CD4-positive, alpha-beta T cell (primary cell): ENCODE measurements around the gene RAB34. TPM values are rescaled to one million over a fixed set of nuclear protein-coding genes. Genes with fewer than 3 reads are reported as not detected.
A peak's percentile ranks its signal among the peaks of the same experiment; 100 is the strongest.
"Not testable (repeated sequence)": the region's sequence is repeated elsewhere in the genome, so short reads cannot be mapped to it uniquely, and the experiment has no call there.

ENCODE experiments used
- ATAC-seq: fragments of 200-7000 bp; cut with Tn5 transposase; one replicate; pipeline ENCODE4 v1.10.0; 2022; ENCODE audit warnings: mild to moderate bottlenecking; ENCODE audit not compliant: poor library complexity
- CTCF ChIA-PET: fragments of 350-600 bp; sonication (Branson Sonifier 250); formaldehyde crosslinking; loops from one replicate; lab custom pipeline; 2021; ENCODE audit warnings: antibody characterized with exemption, inconsistent platforms; lab: Charles Lee
- POLR2A ChIA-PET: fragments of 350-600 bp; sonication (Branson Sonifier 250); formaldehyde crosslinking; loops from one replicate; lab custom pipeline; 2021; ENCODE audit warnings: antibody characterized with exemption, inconsistent platforms; lab: Charles Lee
- DNase-seq, 14 experiments: peaks; one replicate each; pipeline ENCODE4 v3.0.0-alpha.2; 2013 to 2020; ENCODE audit warnings: mixed read lengths in 2 of 14
- H3K27ac ChIP-seq, 2 donors: one replicate each; pipeline versions ENCODE4 v1.5.1 to v1.7.0; 2013; ENCODE audit warnings: low read length in 2 of 2, low read depth in 1 of 2, mild to moderate bottlenecking in 1 of 2
- H3K27me3 ChIP-seq, 2 experiments: 1 replicate in 1 of 2; 2 replicates in 1 of 2; pipeline versions ENCODE4 v1.6.1 to v1.7.0; 2013; ENCODE audit warnings: low read length in 2 of 2, control low read depth in 1 of 2, mild to moderate bottlenecking in 1 of 2, moderate library complexity in 1 of 2; ENCODE audit not compliant: insufficient read depth in 2 of 2, control insufficient read depth in 1 of 2
- H3K36me3 ChIP-seq: one replicate; pipeline ENCODE4 v1.6.1; 2013; ENCODE audit warnings: low read length, control low read depth; ENCODE audit not compliant: insufficient read depth
- H3K4me1 ChIP-seq: one replicate; pipeline ENCODE4 v1.6.1; 2013; ENCODE audit warnings: low read length, control low read depth; ENCODE audit not compliant: insufficient read depth
- H3K4me3 ChIP-seq: one replicate; pipeline ENCODE4 v1.5.1; 2013; ENCODE audit warnings: mild to moderate bottlenecking, low read length, moderate library complexity
- H3K9me3 ChIP-seq, 2 experiments: 1 replicate in 1 of 2; 2 replicates in 1 of 2; pipeline versions ENCODE4 v1.6.1 to v1.7.0; 2013; ENCODE audit warnings: low read length in 2 of 2, mild to moderate bottlenecking in 2 of 2, control low read depth in 1 of 2, moderate library complexity in 1 of 2; ENCODE audit not compliant: control insufficient read depth in 1 of 2, insufficient read depth in 1 of 2
- H3K27ac Mint-ChIP-seq: one replicate; pipeline ENCODE4 v1.8.0; 2020; ENCODE audit warnings: mixed read lengths
- H3K27me3 Mint-ChIP-seq: one replicate; pipeline ENCODE4 v1.8.0; 2021; ENCODE audit warnings: mixed read lengths
- H3K36me3 Mint-ChIP-seq: one replicate; pipeline ENCODE4 v1.8.0; 2021; ENCODE audit warnings: low read depth, mixed read lengths
- H3K4me1 Mint-ChIP-seq: one replicate; pipeline ENCODE4 v1.8.0; 2021; ENCODE audit warnings: low read depth, mixed read lengths
- H3K4me3 Mint-ChIP-seq: one replicate; pipeline ENCODE4 v1.8.0; 2020; ENCODE audit warnings: mild to moderate bottlenecking, mixed read lengths
- H3K9me3 Mint-ChIP-seq: one replicate; pipeline ENCODE4 v1.8.0; 2020; ENCODE audit warnings: mixed read lengths
- intact Hi-C, 2 experiments: fragments of 100-400 bp; cut with DNase I in 1 of 2; cut with micrococcal nuclease in 1 of 2; formaldehyde crosslinking; loops; one replicate each; pipeline versions ENCODE4 v1.15.1 to v1.9.0; 2023 to 2025; cut with DNase I, micrococcal nuclease
- total RNA-seq, 174 experiments: library from RNA in 2 of 174; stranded (reverse) in 2 of 174; gene quantifications; one replicate each; pipeline ENCODE4 v1.2.3 and lab custom pipeline; 2021 to 2026
- TF ChIP-seq, protein P1 (sequence below): fragments of 200-600 bp; IDR thresholded peaks from one replicate; pipeline ENCODE4 v1.8.0; 2022; ENCODE audit warnings: antibody characterized with exemption, mild to moderate bottlenecking

The RAB34 gene
- total RNA-seq, 2 experiments from 2014 or later, result 20.7 to 21.3 TPM

DNA sequence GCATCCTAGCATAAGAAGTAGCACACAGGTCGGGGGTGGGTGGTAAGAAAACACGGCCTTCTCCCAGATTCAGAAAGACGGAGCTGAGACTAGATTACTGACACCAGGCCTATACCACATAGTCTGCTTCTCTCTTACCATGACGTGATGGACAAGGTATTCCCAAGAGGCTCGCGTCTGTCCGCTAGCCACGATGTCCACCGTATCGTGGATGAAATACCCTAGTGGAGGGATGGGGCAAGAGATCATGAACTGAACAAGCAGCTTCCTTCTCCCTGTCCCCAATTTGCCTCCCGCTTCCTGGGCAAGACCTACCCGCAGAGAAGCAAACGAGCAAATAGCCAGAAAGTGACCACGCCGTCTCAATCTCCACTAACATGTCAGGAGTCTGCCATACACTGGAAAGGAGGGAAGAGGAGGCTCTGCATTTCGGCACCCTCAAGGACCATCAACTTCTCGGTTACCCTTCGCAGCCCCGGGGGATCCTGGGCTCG is 7.5 kb upstream of the RAB34 start:
- intact Hi-C loops, result loop anchor here (2.0 to 5.0 kb wide), 6 partner anchors 37 to 392 kb away; partner anchors contain the start of gene BLTP2 (in 1 of the 2)
- TF ChIP-seq, protein P1, sequence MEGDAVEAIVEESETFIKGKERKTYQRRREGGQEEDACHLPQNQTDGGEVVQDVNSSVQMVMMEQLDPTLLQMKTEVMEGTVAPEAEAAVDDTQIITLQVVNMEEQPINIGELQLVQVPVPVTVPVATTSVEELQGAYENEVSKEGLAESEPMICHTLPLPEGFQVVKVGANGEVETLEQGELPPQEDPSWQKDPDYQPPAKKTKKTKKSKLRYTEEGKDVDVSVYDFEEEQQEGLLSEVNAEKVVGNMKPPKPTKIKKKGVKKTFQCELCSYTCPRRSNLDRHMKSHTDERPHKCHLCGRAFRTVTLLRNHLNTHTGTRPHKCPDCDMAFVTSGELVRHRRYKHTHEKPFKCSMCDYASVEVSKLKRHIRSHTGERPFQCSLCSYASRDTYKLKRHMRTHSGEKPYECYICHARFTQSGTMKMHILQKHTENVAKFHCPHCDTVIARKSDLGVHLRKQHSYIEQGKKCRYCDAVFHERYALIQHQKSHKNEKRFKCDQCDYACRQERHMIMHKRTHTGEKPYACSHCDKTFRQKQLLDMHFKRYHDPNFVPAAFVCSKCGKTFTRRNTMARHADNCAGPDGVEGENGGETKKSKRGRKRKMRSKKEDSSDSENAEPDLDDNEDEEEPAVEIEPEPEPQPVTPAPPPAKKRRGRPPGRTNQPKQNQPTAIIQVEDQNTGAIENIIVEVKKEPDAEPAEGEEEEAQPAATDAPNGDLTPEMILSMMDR, result no peak
- H3K9me3 ChIP-seq, result no peaks in the 10 kb centered on the region
- Mint-ChIP-seq H3K4me3 (peak overlapping the region; percentile 86), H3K27ac (peak overlapping the region; percentile 67), H3K9me3 (no peaks in the 10 kb centered on the region), H3K36me3 (peaks cover 64% of the 10 kb centered on the region), H3K27me3 (no peaks in the 10 kb centered on the region), H3K4me1 (peaks cover 76% of the 10 kb centered on the region)
- peaks cover 47% of the 10 kb centered on the region for H3K36me3 ChIP-seq
- ATAC-seq (no peak), DNase-seq (peak in 1 of 14 experiments; percentile 43)
- peak overlapping the region; percentile 75 for H3K4me3 ChIP-seq
- H3K27me3 ChIP-seq, result no peaks in the 10 kb centered on the region
- no peak overlapping the region for H3K27ac ChIP-seq
- H3K4me1 ChIP-seq, result peaks cover 79% of the 10 kb centered on the region
- POLR2A ChIA-PET, result interaction anchor here (0.8 to 6.5 kb wide), 5 partner anchors 14 to 226 kb away, joined by 3 to 149 read pairs (median 19); partner anchors contain the start of genes BLTP2, PHF12 and PROCA1
- CTCF ChIA-PET, result interaction anchor here (4.4 to 10.8 kb wide), 3 partner anchors 15 to 38 kb away, joined by 24 to 373 read pairs (median 70); partner anchors contain the start of genes PROCA1 and TRAF4

DNA sequence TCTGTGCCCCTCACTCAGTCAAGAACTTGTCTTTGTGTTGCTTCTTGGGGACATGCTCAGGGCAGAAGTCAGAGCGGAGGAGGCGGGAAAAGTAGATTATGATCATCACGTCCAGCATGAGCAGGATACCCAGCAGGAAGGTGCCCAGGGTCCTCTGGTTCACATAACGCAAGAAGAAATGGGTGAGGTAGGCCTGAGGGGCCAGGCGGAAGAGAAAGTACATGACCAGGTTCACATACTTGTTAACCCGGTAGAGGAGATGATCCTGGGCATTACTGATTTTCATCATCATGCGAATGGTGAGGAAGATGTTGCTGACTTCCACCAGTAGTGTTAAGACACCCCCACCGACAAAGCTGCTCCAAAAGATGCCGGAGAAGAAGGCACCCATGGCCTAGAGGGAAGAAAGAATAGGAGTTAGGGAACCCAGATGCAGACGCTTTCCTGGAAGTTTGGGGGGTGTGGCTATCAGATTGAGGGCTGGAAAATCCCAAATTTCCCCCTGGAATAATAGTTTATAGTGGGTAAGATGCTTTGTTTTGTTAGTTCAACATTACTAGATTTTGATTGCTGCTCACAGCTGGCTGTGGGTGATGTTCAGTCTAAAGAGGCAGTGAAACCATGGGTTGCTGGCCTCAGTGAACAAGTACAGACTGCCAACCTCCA is 7.0 kb upstream of the RAB34 start:
- no peaks in the 10 kb centered on the region for H3K27me3 ChIP-seq
- peaks cover 82% of the 10 kb centered on the region for H3K4me1 ChIP-seq
- intact Hi-C loops, result loop anchor here (2.0 to 5.0 kb wide), 6 partner anchors 38 to 393 kb away; partner anchors contain the start of gene BLTP2 (in 1 of the 2)
- H3K36me3 Mint-ChIP-seq, result peaks cover 70% of the 10 kb centered on the region
- no peak for ATAC-seq
- peak overlapping the region; percentile 86 for H3K4me3 Mint-ChIP-seq
- peaks cover 47% of the 10 kb centered on the region for H3K36me3 ChIP-seq
- peak overlapping the region in 1 of 2 donors; percentile 35 for H3K27ac ChIP-seq
- H3K4me3 ChIP-seq, result no peak overlapping the region
- H3K27ac Mint-ChIP-seq, result peak overlapping the region; percentile 67
- no peak for DNase-seq
- CTCF ChIA-PET, result interaction anchor here (4.4 to 10.8 kb wide), 3 partner anchors 14 to 38 kb away, joined by 24 to 373 read pairs (median 70); partner anchors contain the start of genes PROCA1 and TRAF4
- H3K9me3 ChIP-seq, result no peaks in the 10 kb centered on the region
- peaks cover 78% of the 10 kb centered on the region for H3K4me1 Mint-ChIP-seq
- TF ChIP-seq, protein P1, result no peak
- no peaks in the 10 kb centered on the region for H3K9me3 Mint-ChIP-seq
- POLR2A ChIA-PET, result interaction anchor here (0.8 to 6.5 kb wide), 3 partner anchors 13 to 227 kb away, joined by 3 to 149 read pairs (median 58); partner anchors contain the start of genes PHF12 and PROCA1
- no peaks in the 10 kb centered on the region for H3K27me3 Mint-ChIP-seq

DNA sequence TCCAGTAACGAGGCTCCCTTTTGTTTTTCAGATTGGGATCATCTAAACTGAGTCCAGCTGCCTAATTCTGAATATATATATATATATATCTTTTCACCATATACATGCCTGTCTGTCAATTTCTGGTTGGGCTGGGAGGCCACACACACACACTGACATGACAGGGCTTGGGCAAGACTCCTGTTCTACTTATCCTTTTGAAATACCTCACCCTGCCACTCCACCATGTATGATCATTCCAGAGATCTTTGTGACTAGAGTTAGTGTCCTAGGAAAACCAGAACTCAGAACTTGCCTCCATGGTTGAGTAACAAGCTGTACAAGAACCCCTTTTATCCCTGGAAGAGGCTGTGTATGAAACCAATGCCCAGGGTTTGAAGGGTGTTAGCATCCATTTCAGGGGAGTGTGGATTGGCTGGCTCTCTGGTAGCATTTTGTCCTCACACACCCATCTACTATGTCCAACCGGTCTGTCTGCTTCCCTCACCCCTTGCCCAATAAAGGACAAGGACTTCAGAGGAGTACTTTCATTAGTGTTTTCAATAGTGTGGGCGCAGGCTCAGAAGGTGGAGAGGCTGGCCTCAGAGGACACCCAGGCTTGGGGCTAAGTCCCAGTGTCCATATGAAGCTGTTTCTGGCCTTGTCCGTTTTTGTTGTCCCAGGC is 6.3 kb upstream of the RAB34 start:
- not testable (repeated sequence) for DNase-seq, H3K27me3 Mint-ChIP-seq, ATAC-seq, H3K4me3 ChIP-seq, H3K9me3 ChIP-seq, H3K27ac ChIP-seq, H3K27me3 ChIP-seq, H3K9me3 Mint-ChIP-seq
- H3K4me1 ChIP-seq, result peaks cover 80% of the 10 kb centered on the region
- peak overlapping the region; percentile 67 for H3K27ac Mint-ChIP-seq
- peaks cover 47% of the 10 kb centered on the region for H3K36me3 ChIP-seq
- peaks cover 72% of the 10 kb centered on the region for H3K36me3 Mint-ChIP-seq
- ChIA-PET CTCF (interaction anchor here (1.4 to 10.8 kb wide), 3 partner anchors 24 to 178 kb away, joined by 3 to 373 read pairs (median 70); partner anchors contain the start of gene TRAF4), POLR2A (interaction anchor here (5.7 to 6.5 kb wide), 2 partner anchors 13 to 227 kb away, joined by 58 to 149 read pairs; partner anchors contain the start of genes PHF12 and PROCA1)
- peaks cover 82% of the 10 kb centered on the region for H3K4me1 Mint-ChIP-seq
- intact Hi-C loops, result loop anchor here in 1 of 2 experiments (2.0 kb wide), 1 partner anchor 393 kb away; no protein-coding TSS in a partner anchor
- H3K4me3 Mint-ChIP-seq, result peak overlapping the region; percentile 86
